Muscle layer of colon (tissue), 2 donors: ENCODE measurements around the gene TAPBPL.

Experiments
- H3K27ac ChIP-seq: one replicate; pipeline ENCODE4 v1.7.0; 2013; ENCODE audit warnings: low read depth, mild to moderate bottlenecking, low read length, moderate library complexity
- H3K27me3 ChIP-seq, 2 donors: one replicate each; pipeline ENCODE4 v1.7.0; 2013; ENCODE audit warnings: low read length in 2 of 2, mild to moderate bottlenecking in 2 of 2; ENCODE audit not compliant: insufficient read depth in 2 of 2, control insufficient read depth in 1 of 2
- H3K36me3 ChIP-seq: one replicate; pipeline ENCODE4 v1.7.0; 2013; ENCODE audit warnings: mild to moderate bottlenecking, low read length; ENCODE audit not compliant: insufficient read depth
- H3K4me1 ChIP-seq: one replicate; pipeline ENCODE4 v1.7.0; 2013; ENCODE audit warnings: mild to moderate bottlenecking, low read length; ENCODE audit not compliant: insufficient read depth
- H3K4me3 ChIP-seq, 2 donors: one replicate each; pipeline ENCODE4 v1.7.0; 2013; ENCODE audit warnings: low read length in 2 of 2, low read depth in 1 of 2, mild to moderate bottlenecking in 1 of 2, moderate library complexity in 1 of 2
- H3K9ac ChIP-seq: one replicate; pipeline ENCODE4 v1.7.0; 2013; ENCODE audit warnings: low read length
- H3K9me3 ChIP-seq: one replicate; pipeline ENCODE4 v1.7.0; 2013; ENCODE audit warnings: mild to moderate bottlenecking, low read length
- donor health status: abdominal sarcoma.
- donor health status: Adenocarcinoma of cecum.

The TAPBPL gene

GRCh38 chr12:6458281-6459003 is 6.6 kb downstream of the TAPBPL start:
- no peak overlapping the region for H3K9ac ChIP-seq
- H3K4me3 ChIP-seq = no peak overlapping the region
- peaks cover 76% of the 10 kb centered on the region for H3K36me3 ChIP-seq
- peaks cover 12% of the 10 kb centered on the region for H3K4me1 ChIP-seq
- no peak overlapping the region for H3K27ac ChIP-seq
- no peaks in the 10 kb centered on the region for H3K9me3 ChIP-seq
- H3K27me3 ChIP-seq = no peaks in the 10 kb centered on the region

GRCh38 chr12:6459004-6459337 is 7.1 kb downstream of the TAPBPL start:
- H3K9ac ChIP-seq = no peak overlapping the region
- H3K4me1 ChIP-seq = peaks cover 10% of the 10 kb centered on the region
- no peak overlapping the region for H3K4me3 ChIP-seq
- H3K36me3 ChIP-seq = peaks cover 76% of the 10 kb centered on the region
- no peak overlapping the region for H3K27ac ChIP-seq
- H3K9me3 ChIP-seq = no peaks in the 10 kb centered on the region
- no peaks in the 10 kb centered on the region for H3K27me3 ChIP-seq

GRCh38 chr12:6460751-6461371 is 9.0 kb downstream of the TAPBPL start:
- no peak overlapping the region for H3K9ac ChIP-seq
- H3K4me1 ChIP-seq = peaks cover 16% of the 10 kb centered on the region
- no peak overlapping the region for H3K4me3 ChIP-seq
- peaks cover 80% of the 10 kb centered on the region for H3K36me3 ChIP-seq
- H3K27ac ChIP-seq = no peak overlapping the region
- H3K9me3 ChIP-seq = no peaks in the 10 kb centered on the region
- no peaks in the 10 kb centered on the region for H3K27me3 ChIP-seq

GRCh38 chr12:6461401-6462233 is 9.8 kb downstream of the TAPBPL start:
- Histone ChIP-seq H3K4me1 (peaks cover 18% of the 10 kb centered on the region), H3K27ac (peak overlapping the region; percentile 19), H3K27me3 (no peaks in the 10 kb centered on the region), H3K4me3 (no peak overlapping the region), H3K9me3 (no peaks in the 10 kb centered on the region), H3K9ac (no peak overlapping the region), H3K36me3 (peaks cover 87% of the 10 kb centered on the region)

- Histone ChIP-seq H3K27ac (peak overlapping the region; percentile 19), H3K9ac (no peak overlapping the region), H3K36me3 (peaks cover 82% of the 10 kb centered on the region)
Observed at GRCh38 chr12:6462234-6462995, 10.6 kb downstream of the TAPBPL start.

GRCh38 chr12:6463216-6463615 is 11.4 kb downstream of the TAPBPL start:
- Histone ChIP-seq H3K9me3 (no peaks in the 10 kb centered on the region), H3K9ac (no peak overlapping the region), H3K27me3 (no peaks in the 10 kb centered on the region), H3K27ac (no peak overlapping the region), H3K4me3 (no peak overlapping the region), H3K36me3 (peaks cover 79% of the 10 kb centered on the region), H3K4me1 (peaks cover 22% of the 10 kb centered on the region)

More at GRCh38 chr12:6462234-6462995, 10.6 kb downstream of the TAPBPL start:
- no peaks in the 10 kb centered on the region for H3K27me3 ChIP-seq
- peaks cover 18% of the 10 kb centered on the region for H3K4me1 ChIP-seq
- H3K4me3 ChIP-seq = no peak overlapping the region
- no peaks in the 10 kb centered on the region for H3K9me3 ChIP-seq

GRCh38 chr12:6463858-6464257 is 12.0 kb downstream of the TAPBPL start:
- no peaks in the 10 kb centered on the region for H3K9me3 ChIP-seq
- peaks cover 77% of the 10 kb centered on the region for H3K36me3 ChIP-seq
- no peak overlapping the region for H3K9ac ChIP-seq
- peak overlapping the region; percentile 6 for H3K27ac ChIP-seq
- no peaks in the 10 kb centered on the region for H3K27me3 ChIP-seq
- no peak overlapping the region for H3K4me3 ChIP-seq
- H3K4me1 ChIP-seq = peaks cover 29% of the 10 kb centered on the region

GRCh38 chr12:6464531-6464930 is 12.7 kb downstream of the TAPBPL start:
- Histone ChIP-seq H3K4me3 (no peak overlapping the region), H3K27me3 (no peaks in the 10 kb centered on the region), H3K9ac (no peak overlapping the region), H3K36me3 (peaks cover 71% of the 10 kb centered on the region), H3K4me1 (peaks cover 36% of the 10 kb centered on the region), H3K9me3 (no peaks in the 10 kb centered on the region), H3K27ac (peak overlapping the region; percentile 6)

GRCh38 chr12:6465467-6466183 is 13.8 kb downstream of the TAPBPL start:
- peaks cover 39% of the 10 kb centered on the region for H3K4me1 ChIP-seq
- H3K4me3 ChIP-seq = no peak overlapping the region
- H3K9me3 ChIP-seq = no peaks in the 10 kb centered on the region
- H3K36me3 ChIP-seq = peaks cover 65% of the 10 kb centered on the region
- no peaks in the 10 kb centered on the region for H3K27me3 ChIP-seq
- H3K27ac ChIP-seq = no peak overlapping the region
- H3K9ac ChIP-seq = no peak overlapping the region

GRCh38 chr12:6466184-6466573 is 14.3 kb downstream of the TAPBPL start:
- no peaks in the 10 kb centered on the region for H3K27me3 ChIP-seq
- H3K4me3 ChIP-seq = no peak overlapping the region
- H3K9ac ChIP-seq = no peak overlapping the region
- peaks cover 39% of the 10 kb centered on the region for H3K4me1 ChIP-seq
- no peaks in the 10 kb centered on the region for H3K9me3 ChIP-seq
- no peak overlapping the region for H3K27ac ChIP-seq
- peaks cover 59% of the 10 kb centered on the region for H3K36me3 ChIP-seq
